GM12878 (cell line): ENCODE results near the gene LSM14B.

Experiments
- CREB1 ChIP-seq: IDR thresholded peaks from 2 replicates; pipeline ENCODE4 v1.6.1; 2012; ENCODE audit warnings: low read depth, mild to moderate bottlenecking, inconsistent platforms
- CTCF ChIP-seq, 3 experiments: IDR thresholded peaks in 2 of 3; conservative IDR thresholded peaks in 1 of 3; 2 replicates each; pipeline ENCODE4 v1.5.1; 2011; ENCODE audit warnings: low read depth in 3 of 3, low read length in 3 of 3, mild to moderate bottlenecking in 3 of 3, control low read depth in 2 of 3, moderate library complexity in 2 of 3, inconsistent platforms in 1 of 3, mixed read lengths in 1 of 3; ENCODE audit not compliant: control insufficient read depth in 2 of 3, insufficient read depth in 1 of 3; ENCODE audit errors: extremely low read depth in 1 of 3
- E2F8 ChIP-seq: fragments of 450-650 bp; IDR thresholded peaks from 2 replicates; pipeline ENCODE4 v1.6.1; 2018; ENCODE audit warnings: mild to moderate bottlenecking, low read depth, moderate library complexity; ENCODE audit not compliant: partially characterized antibody
- POLR2A ChIP-seq: IDR thresholded peaks from 2 replicates; pipeline ENCODE4 v1.6.1; 2011; ENCODE audit warnings: low read depth, mild to moderate bottlenecking, low read length
- POLR2AphosphoS5 ChIP-seq: IDR thresholded peaks from 2 replicates; pipeline ENCODE4 v1.6.1; 2011; ENCODE audit warnings: mild to moderate bottlenecking, low read length, inconsistent platforms
- RBBP5 ChIP-seq: fragments of 200-600 bp; sonication (generic); conservative IDR thresholded peaks from 2 replicates; pipeline ENCODE4 v1.6.1; 2016
- RCOR1 ChIP-seq: conservative IDR thresholded peaks from 2 replicates; pipeline ENCODE4 v1.6.1; 2012; ENCODE audit warnings: low read depth, low read length, improper control_type of control experiment
- ZNF217 ChIP-seq: fragments of 450-650 bp; IDR thresholded peaks from 2 replicates; pipeline ENCODE4 v1.6.1; 2017; ENCODE audit warnings: antibody characterized with exemption, mild to moderate bottlenecking
- ZNF24 ChIP-seq: fragments of 450-650 bp; IDR thresholded peaks from 2 replicates; pipeline ENCODE4 v1.6.1; 2017; ENCODE audit warnings: antibody characterized with exemption, mild to moderate bottlenecking

GRCh38 chr20:62147125-62147524 lies 24.9 kb downstream of the LSM14B start:
- TF ChIP-seq POLR2A: no peak
- no peak for TF ChIP-seq ZNF217
- TF ChIP-seq RCOR1: no peak
- no peak; the same call in 1 of the 2 replicates for TF ChIP-seq POLR2AphosphoS5
- TF ChIP-seq CREB1: no peak
- no peak for TF ChIP-seq CTCF (IDR thresholded peaks at IDR 0.05 in 2 of 3, conservative IDR thresholded peaks at IDR 0.05 in 1 of 3; ENCODE audit: control insufficient read depth in 2 of 3, extremely low read depth in 1 of 3, insufficient read depth in 1 of 3, low read depth in 3 of 3, low read length in 3 of 3)
- no peak for TF ChIP-seq RBBP5
- no peak for TF ChIP-seq E2F8
- no peak for TF ChIP-seq ZNF24
